ENCODE results near the gene SLC6A12. TPM values are rescaled to one million over a fixed set of nuclear protein-coding genes. Genes with fewer than 3 reads are reported as not detected.

Gene SLC6A12
- total RNA-seq, 1 experiment from 2014 or later = not detected

DNA sequence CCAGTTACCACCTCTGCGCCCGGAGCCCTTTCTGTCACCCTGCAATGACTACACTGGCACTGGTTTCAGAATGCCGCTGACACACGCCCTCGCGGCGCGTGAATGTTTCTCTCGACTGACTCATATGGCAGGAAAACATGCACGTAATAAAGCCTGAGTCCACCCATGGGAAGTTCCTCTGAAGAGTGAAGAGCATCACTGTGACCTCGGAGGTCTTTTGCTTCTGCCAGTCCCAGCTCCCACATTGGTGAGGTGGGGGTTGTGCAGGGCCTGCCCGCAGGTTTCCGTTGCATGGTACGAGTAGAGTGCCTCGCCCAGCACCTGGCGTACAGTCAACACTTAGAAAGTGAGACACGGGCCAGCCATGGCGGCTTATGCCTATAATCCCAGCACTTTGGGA, 11.1 kb upstream of the SLC6A12 start:
- peaks cover 39% of the 10 kb centered on the region for H3K27me3 ChIP-seq (ENCODE audit: low read length)
- no peak overlapping the region for H2AFZ ChIP-seq (ENCODE audit: low read length)
- POLR2A ChIA-PET (ENCODE audit: unreplicated experiment) = no interaction called here
- intact Hi-C loops (cut with micrococcal nuclease) = no loop called here
- H3K4me3 ChIP-seq (ENCODE audit: low read length) = no peak overlapping the region
- no peaks in the 10 kb centered on the region for H3K4me1 ChIP-seq (ENCODE audit: insufficient read depth, low read length)
- no peak overlapping the region for H3K27ac ChIP-seq (ENCODE audit: low read length)
- DNase-seq (no peak), ATAC-seq (no peak)
- no peaks in the 10 kb centered on the region for H3K36me3 ChIP-seq (ENCODE audit: low read depth, low read length)
- CTCF ChIA-PET = no interaction called here
- H3K4me2 ChIP-seq (ENCODE audit: low read length) = no peak overlapping the region
- H3K9me3 ChIP-seq (ENCODE audit: low read length) = no peaks in the 10 kb centered on the region
- H3K9me2 ChIP-seq (replicated peaks; ENCODE audit: low read length) = no peaks in the 10 kb centered on the region
- no peaks in the 10 kb centered on the region for H3F3A ChIP-seq (ENCODE audit: low read length, unreplicated experiment)
- no TSS peak for BruUV-seq (replicated peaks)
- no peaks in the 10 kb centered on the region for H4K20me1 ChIP-seq (ENCODE audit: low read length)
- H3K9ac ChIP-seq (ENCODE audit: low read length) = no peak overlapping the region
- H3K79me2 ChIP-seq (ENCODE audit: low read length) = no peaks in the 10 kb centered on the region
- no peak for TF ChIP-seq EZH2phosphoT487 (IDR thresholded peaks at IDR 0.05; ENCODE audit: borderline replicate concordance, low read length)
- no peak for TF ChIP-seq EZH2 (IDR thresholded peaks at IDR 0.05; ENCODE audit: low read length, unreplicated experiment)
- TF ChIP-seq, protein P1, sequence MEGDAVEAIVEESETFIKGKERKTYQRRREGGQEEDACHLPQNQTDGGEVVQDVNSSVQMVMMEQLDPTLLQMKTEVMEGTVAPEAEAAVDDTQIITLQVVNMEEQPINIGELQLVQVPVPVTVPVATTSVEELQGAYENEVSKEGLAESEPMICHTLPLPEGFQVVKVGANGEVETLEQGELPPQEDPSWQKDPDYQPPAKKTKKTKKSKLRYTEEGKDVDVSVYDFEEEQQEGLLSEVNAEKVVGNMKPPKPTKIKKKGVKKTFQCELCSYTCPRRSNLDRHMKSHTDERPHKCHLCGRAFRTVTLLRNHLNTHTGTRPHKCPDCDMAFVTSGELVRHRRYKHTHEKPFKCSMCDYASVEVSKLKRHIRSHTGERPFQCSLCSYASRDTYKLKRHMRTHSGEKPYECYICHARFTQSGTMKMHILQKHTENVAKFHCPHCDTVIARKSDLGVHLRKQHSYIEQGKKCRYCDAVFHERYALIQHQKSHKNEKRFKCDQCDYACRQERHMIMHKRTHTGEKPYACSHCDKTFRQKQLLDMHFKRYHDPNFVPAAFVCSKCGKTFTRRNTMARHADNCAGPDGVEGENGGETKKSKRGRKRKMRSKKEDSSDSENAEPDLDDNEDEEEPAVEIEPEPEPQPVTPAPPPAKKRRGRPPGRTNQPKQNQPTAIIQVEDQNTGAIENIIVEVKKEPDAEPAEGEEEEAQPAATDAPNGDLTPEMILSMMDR (conservative IDR thresholded peaks at IDR 0.05; ENCODE audit: low read depth, low read length) = no peak

DNA sequence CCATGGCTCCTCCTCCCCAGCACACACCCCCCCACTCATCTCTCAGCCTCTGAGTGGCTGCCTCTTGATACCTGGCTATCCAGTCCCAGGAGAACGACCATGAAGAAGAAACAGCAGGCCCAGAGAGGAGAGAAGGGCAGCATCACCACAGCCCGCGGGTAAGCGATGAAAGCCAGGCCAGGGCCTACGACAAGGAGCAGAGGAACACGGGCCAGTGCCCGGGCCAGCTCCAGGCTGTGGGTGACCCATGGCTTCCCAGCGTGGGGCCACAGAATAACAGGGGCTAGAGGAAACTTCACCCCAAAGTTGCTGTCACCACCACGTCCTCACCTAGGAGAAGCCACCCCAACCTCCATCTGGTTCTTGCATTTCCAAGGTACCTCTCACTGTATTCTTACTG, 10.4 kb upstream of the SLC6A12 start:
- Histone ChIP-seq H3K36me3 (ENCODE audit: low read depth, low read length) (no peaks in the 10 kb centered on the region; the same call in 1 of the 2 replicates), H3K4me1 (ENCODE audit: insufficient read depth, low read length) (no peaks in the 10 kb centered on the region), H3K4me3 (ENCODE audit: low read length) (no peak overlapping the region), H3K9me2 (replicated peaks; ENCODE audit: low read length) (no peaks in the 10 kb centered on the region), H3K27ac (ENCODE audit: low read length) (no peak overlapping the region), H3K9ac (ENCODE audit: low read length) (no peak overlapping the region), H3K4me2 (ENCODE audit: low read length) (no peak overlapping the region), H4K20me1 (ENCODE audit: low read length) (no peaks in the 10 kb centered on the region), H3F3A (ENCODE audit: low read length, unreplicated experiment) (no peaks in the 10 kb centered on the region), H3K79me2 (ENCODE audit: low read length) (no peaks in the 10 kb centered on the region), H3K9me3 (ENCODE audit: low read length) (no peaks in the 10 kb centered on the region), H2AFZ (ENCODE audit: low read length) (no peak overlapping the region), H3K27me3 (ENCODE audit: low read length) (peaks cover 32% of the 10 kb centered on the region)
- no peak for DNase-seq
- TF ChIP-seq EZH2 (IDR thresholded peaks at IDR 0.05; ENCODE audit: low read length, unreplicated experiment) (no peak), EZH2phosphoT487 (IDR thresholded peaks at IDR 0.05; ENCODE audit: borderline replicate concordance, low read length) (no peak)
- TF ChIP-seq, protein P1 (conservative IDR thresholded peaks at IDR 0.05; ENCODE audit: low read depth, low read length) = no peak
- BruUV-seq (replicated peaks) = no TSS peak
- intact Hi-C loops (cut with micrococcal nuclease) = no loop called here
- CTCF ChIA-PET = no interaction called here
- POLR2A ChIA-PET (ENCODE audit: unreplicated experiment) = no interaction called here
- no peak for ATAC-seq

DNA sequence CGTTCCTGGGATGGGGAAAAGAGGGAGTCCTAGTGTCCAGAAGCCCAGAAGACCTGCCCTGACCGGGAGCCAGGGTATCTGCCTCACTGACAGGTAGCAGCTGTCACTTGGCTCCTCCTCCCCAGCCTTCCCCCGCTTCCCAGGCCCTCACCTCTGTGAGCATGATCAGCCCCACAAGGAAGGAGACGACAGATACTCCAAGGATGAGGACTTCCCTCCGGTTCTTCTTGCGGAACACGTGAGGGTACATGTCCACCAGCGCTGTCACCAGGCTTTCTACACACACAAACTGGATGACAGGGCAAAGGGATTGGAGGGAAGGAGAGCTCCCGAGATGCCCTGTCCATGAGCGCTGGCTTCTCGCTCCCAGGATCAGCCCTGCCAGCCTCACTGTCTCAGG, 9.9 kb upstream of the SLC6A12 start:
- BruUV-seq (replicated peaks) = no TSS peak
- no peaks in the 10 kb centered on the region for H4K20me1 ChIP-seq (ENCODE audit: low read length)
- peaks cover 27% of the 10 kb centered on the region for H3K27me3 ChIP-seq (ENCODE audit: low read length)
- no peaks in the 10 kb centered on the region for H3K4me1 ChIP-seq (ENCODE audit: insufficient read depth, low read length)
- H3K27ac ChIP-seq (ENCODE audit: low read length) = no peak overlapping the region
- no peak overlapping the region for H3K4me2 ChIP-seq (ENCODE audit: low read length)
- CTCF ChIA-PET = no interaction called here
- POLR2A ChIA-PET (ENCODE audit: unreplicated experiment) = no interaction called here
- no peak for DNase-seq
- ATAC-seq = no peak
- no peak for TF ChIP-seq EZH2 (IDR thresholded peaks at IDR 0.05; ENCODE audit: low read length, unreplicated experiment)
- TF ChIP-seq, protein P1 (conservative IDR thresholded peaks at IDR 0.05; ENCODE audit: low read depth, low read length) = no peak
- TF ChIP-seq EZH2phosphoT487 (IDR thresholded peaks at IDR 0.05; ENCODE audit: borderline replicate concordance, low read length) = no peak
- no peak overlapping the region for H2AFZ ChIP-seq (ENCODE audit: low read length)
- H3K79me2 ChIP-seq (ENCODE audit: low read length) = no peaks in the 10 kb centered on the region
- H3F3A ChIP-seq (ENCODE audit: low read length, unreplicated experiment) = no peaks in the 10 kb centered on the region
- H3K9ac ChIP-seq (ENCODE audit: low read length) = no peak overlapping the region
- no peaks in the 10 kb centered on the region; the same call in 1 of the 2 replicates for H3K36me3 ChIP-seq (ENCODE audit: low read depth, low read length)
- H3K9me3 ChIP-seq (ENCODE audit: low read length) = no peaks in the 10 kb centered on the region
- intact Hi-C loops (cut with micrococcal nuclease) = no loop called here
- H3K9me2 ChIP-seq (replicated peaks; ENCODE audit: low read length) = no peaks in the 10 kb centered on the region
- H3K4me3 ChIP-seq (ENCODE audit: low read length) = no peak overlapping the region
